Measurements from ENCODE around the gene ANKRD12. TPM values are rescaled to one million over a fixed set of nuclear protein-coding genes. Genes with fewer than 3 reads are reported as not detected.

Gene ANKRD12
- polyA plus RNA-seq, 4 donors = 7.5 to 22.2 (median 21.1) TPM

DNA sequence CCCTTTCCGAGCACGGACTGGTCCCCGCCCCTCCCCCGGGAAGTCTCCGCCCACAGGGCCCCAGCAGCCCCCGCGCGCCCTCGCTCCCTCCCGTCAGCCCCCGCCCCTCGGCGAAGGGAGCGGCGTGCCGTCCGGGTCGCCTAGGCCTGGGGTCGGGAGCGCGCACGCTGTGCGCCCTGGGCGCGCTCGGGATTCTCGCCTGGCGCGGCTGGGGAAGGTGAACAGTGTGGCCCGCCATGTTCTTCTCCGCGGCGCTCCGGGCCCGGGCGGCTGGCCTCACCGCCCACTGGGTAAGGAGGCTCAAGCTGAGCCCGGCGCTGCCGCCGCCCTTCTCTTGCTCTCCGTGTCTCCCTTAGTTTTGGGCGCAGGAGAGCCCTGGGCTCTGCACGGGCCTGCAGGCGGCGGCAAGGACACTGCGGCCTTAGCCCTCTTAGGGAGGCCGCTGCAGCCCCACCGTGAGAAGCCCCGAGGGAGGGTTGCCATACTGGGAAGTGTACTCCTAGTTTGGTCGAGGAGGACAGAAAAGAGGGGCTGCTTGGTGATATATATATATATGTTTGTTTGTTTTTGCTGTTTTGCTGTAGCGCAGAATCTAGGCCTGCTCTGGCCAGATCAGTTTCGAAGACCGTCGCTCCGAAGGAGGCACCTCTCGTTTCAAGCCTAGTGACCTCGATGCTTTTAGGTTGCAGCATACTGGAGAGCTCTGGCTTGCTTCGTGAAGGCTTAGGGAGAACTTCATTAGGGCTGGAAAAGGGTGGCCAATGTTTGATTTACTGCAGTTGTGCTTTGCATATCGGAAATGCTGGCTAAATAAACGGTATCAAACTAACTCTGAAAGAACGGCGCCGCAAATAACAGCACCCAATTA, 33.8 kb upstream of the ANKRD12 start, which contains the start of gene NDUFV2:
TSS of gene NDUFV2 (plus strand) at position 192 of the 868 bp plus-strand sequence. CDS start at position 237, 45 bp downstream.
- Histone ChIP-seq H3K36me3 (ENCODE audit: control insufficient read depth in 3 of 3, insufficient read depth in 2 of 3, low read depth in 1 of 3, low read length in 3 of 3) (no peaks in the 10 kb centered on the region), H3K9me3 (ENCODE audit: control insufficient read depth in 2 of 2, insufficient read depth in 1 of 2, low read depth in 1 of 2, low read length in 1 of 2) (no peaks in the 10 kb centered on the region), H3K4me1 (ENCODE audit: control insufficient read depth in 3 of 3, insufficient read depth in 2 of 3, low read depth in 1 of 3, low read length in 2 of 3) (peaks cover 2 to 28% (median 5%) of the 10 kb centered on the region in 3 donors), H3K27me3 (ENCODE audit: control insufficient read depth in 3 of 3, insufficient read depth in 3 of 3, low read length in 3 of 3) (no peaks in the 10 kb centered on the region), H3K4me3 (ENCODE audit: low read depth in 1 of 3, low read length in 3 of 3) (peak within 1 kb of the TSS; percentile 55 to 96 (median 82)), H3K27ac (ENCODE audit: low read depth in 1 of 3, low read length in 2 of 3) (peak within 1 kb of the TSS; percentile 94 to 95 (median 94))
- 3 to 5% (median 3%) methylated on average over 41 to 64 of the region's 64 CpGs for WGBS, 3 donors
- FAIRE-seq = no peak
- DNase-seq = peak; percentile 96 to 98

DNA sequence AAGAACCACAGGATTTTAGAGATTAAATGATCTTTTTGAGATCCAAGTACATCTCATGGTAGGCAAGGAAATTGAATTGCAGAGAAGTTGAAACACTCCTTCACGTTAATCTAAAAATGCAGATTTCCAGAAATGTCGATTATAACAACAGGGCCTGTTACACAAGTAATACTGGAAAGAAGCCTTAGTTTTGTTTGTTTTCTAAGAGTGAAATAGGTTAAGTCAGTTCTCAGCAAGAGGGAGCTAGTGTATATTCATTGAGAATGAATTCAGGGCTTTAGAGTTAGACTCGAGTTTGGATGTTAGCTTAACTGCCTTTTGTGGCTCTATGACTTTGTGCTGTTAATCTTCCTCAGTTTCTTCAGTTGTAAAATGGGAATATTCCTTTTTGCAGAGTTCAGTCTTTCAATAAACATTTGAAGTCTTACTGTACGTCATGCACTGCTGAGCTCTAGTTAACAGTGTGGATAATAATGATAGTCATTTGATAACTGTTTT, 33.2 kb upstream of the ANKRD12 start:
- no peak for FAIRE-seq
- Histone ChIP-seq H3K4me1 (ENCODE audit: control insufficient read depth in 3 of 3, insufficient read depth in 2 of 3, low read depth in 1 of 3, low read length in 2 of 3) (peaks cover 2 to 30% (median 5%) of the 10 kb centered on the region in 3 donors), H3K27me3 (ENCODE audit: control insufficient read depth in 3 of 3, insufficient read depth in 3 of 3, low read length in 3 of 3) (no peaks in the 10 kb centered on the region)

DNA sequence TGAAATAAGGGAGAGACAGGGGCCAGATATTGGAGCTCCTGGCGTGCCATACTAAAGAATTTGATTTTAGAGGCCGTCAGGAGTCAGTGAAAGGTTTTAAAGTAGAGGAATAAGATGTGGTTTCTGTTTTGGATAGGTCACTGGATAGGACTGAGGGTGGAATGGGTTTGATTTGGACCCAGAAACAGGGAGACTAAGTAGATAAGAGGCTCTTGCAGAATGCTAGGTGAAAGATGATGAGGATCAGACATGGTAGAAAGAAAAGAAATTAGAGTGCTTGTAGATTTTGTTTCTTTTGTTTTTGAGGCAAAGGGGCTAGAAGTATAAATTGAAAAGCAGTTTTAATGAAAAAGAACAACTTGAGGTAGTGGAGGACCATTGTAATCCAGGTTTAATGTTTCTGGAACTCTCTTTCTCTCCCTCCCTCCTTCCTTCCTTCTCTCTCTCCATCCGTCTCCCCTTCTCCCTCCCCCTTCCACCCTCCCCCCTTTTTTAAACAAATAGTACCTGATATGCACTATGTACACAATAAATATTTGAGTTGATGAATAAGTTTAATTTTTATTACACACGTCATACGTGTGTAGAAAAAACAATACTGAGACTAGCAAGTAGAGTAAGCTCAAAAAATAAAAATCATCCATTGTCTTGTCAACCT, 32.2 kb upstream of the ANKRD12 start:
- H3K27ac ChIP-seq (ENCODE audit: low read depth in 1 of 3, low read length in 2 of 3) = peak overlapping the region in 2 of 3 donors; percentile 70 to 94
- DNase-seq (no peak), FAIRE-seq (no peak)
- no peaks in the 10 kb centered on the region for H3K27me3 ChIP-seq (ENCODE audit: control insufficient read depth in 3 of 3, insufficient read depth in 3 of 3, low read length in 3 of 3)
- WGBS, 3 donors = 4 to 9% (median 5%) methylated on average over 5 of the region's 5 CpGs
- peaks cover 2 to 31% (median 8%) of the 10 kb centered on the region in 3 donors for H3K4me1 ChIP-seq (ENCODE audit: control insufficient read depth in 3 of 3, insufficient read depth in 2 of 3, low read depth in 1 of 3, low read length in 2 of 3)
- no peaks in the 10 kb centered on the region for H3K36me3 ChIP-seq (ENCODE audit: control insufficient read depth in 3 of 3, insufficient read depth in 2 of 3, low read depth in 1 of 3, low read length in 3 of 3)
- peak overlapping the region; percentile 55 to 96 (median 82) for H3K4me3 ChIP-seq (ENCODE audit: low read depth in 1 of 3, low read length in 3 of 3)
- H3K9me3 ChIP-seq (ENCODE audit: control insufficient read depth in 2 of 2, insufficient read depth in 1 of 2, low read depth in 1 of 2, low read length in 1 of 2) = no peaks in the 10 kb centered on the region

More for the DNA sequence above, 33.2 kb upstream of the ANKRD12 start:
- H3K9me3 ChIP-seq (ENCODE audit: control insufficient read depth in 2 of 2, insufficient read depth in 1 of 2, low read depth in 1 of 2, low read length in 1 of 2) = no peaks in the 10 kb centered on the region
- WGBS, 3 donors = 0 to 2% (median 2%) methylated on average over 4 of the region's 4 CpGs
- peak overlapping the region; percentile 55 to 96 (median 82) for H3K4me3 ChIP-seq (ENCODE audit: low read depth in 1 of 3, low read length in 3 of 3)
- H3K36me3 ChIP-seq (ENCODE audit: control insufficient read depth in 3 of 3, insufficient read depth in 2 of 3, low read depth in 1 of 3, low read length in 3 of 3) = no peaks in the 10 kb centered on the region
- H3K27ac ChIP-seq (ENCODE audit: low read depth in 1 of 3, low read length in 2 of 3) = peak overlapping the region; percentile 94
- peak in 1 of 2 donors; percentile 34 for DNase-seq

DNA sequence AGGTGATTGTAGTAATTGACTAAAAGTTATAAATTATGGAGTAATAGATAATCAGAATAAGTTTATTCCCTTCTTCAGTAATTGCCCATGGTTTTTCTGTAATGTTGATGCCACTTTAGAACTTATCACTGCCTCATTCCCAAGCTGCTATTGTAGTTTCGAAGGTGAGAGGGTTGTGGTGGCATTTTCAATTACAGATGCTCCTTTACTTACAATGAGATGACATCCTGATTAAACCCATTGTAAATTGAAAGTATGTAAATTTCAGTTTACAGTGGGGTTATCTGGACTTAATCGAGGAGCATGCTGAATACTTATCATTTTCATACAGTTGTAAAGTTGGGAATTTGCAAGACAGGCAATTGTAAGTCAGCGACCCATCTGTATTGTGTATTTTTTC, 31.2 kb upstream of the ANKRD12 start:
- no peak overlapping the region for H3K4me3 ChIP-seq (ENCODE audit: low read depth in 1 of 3, low read length in 3 of 3)
- H3K9me3 ChIP-seq (ENCODE audit: control insufficient read depth in 2 of 2, insufficient read depth in 1 of 2, low read depth in 1 of 2, low read length in 1 of 2) = no peaks in the 10 kb centered on the region
- H3K36me3 ChIP-seq (ENCODE audit: control insufficient read depth in 3 of 3, insufficient read depth in 2 of 3, low read depth in 1 of 3, low read length in 3 of 3) = no peaks in the 10 kb centered on the region
- 10 to 35% (median 21%) methylated on average over 3 of the region's 3 CpGs for WGBS, 3 donors
- H3K27ac ChIP-seq (ENCODE audit: low read depth in 1 of 3, low read length in 2 of 3) = no peak overlapping the region
- H3K27me3 ChIP-seq (ENCODE audit: control insufficient read depth in 3 of 3, insufficient read depth in 3 of 3, low read length in 3 of 3) = no peaks in the 10 kb centered on the region
- FAIRE-seq (no peak), DNase-seq (no peak)
- H3K4me1 ChIP-seq (ENCODE audit: control insufficient read depth in 3 of 3, insufficient read depth in 2 of 3, low read depth in 1 of 3, low read length in 2 of 3) = peaks cover 2 to 38% (median 9%) of the 10 kb centered on the region in 3 donors

DNA sequence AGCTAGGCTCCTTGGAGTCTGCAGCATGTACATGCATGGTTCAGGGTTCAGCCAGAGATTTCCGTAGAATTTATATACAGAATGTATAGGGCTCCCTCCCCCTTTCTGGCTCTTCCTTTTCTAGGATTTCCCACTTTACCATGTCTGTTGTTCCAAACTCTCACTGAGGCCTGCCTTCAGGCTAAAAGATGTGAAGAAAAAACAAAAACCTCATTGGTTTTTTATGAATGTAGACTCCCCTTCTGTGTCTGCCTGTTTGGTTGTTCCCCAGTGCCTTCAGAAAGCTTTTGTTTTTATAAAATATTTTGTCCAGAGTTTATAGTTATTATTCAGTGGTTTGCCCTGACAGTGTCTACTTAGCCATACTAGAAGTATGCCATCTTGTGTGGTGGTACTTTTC, 30.5 kb upstream of the ANKRD12 start:
- peak overlapping the region in 1 of 3 donors; percentile 30 for H3K27ac ChIP-seq (ENCODE audit: low read depth in 1 of 3, low read length in 2 of 3)
- WGBS, 3 donors = 15 to 44% (median 32%) methylated on average over 1 of the region's 1 CpG

DNA sequence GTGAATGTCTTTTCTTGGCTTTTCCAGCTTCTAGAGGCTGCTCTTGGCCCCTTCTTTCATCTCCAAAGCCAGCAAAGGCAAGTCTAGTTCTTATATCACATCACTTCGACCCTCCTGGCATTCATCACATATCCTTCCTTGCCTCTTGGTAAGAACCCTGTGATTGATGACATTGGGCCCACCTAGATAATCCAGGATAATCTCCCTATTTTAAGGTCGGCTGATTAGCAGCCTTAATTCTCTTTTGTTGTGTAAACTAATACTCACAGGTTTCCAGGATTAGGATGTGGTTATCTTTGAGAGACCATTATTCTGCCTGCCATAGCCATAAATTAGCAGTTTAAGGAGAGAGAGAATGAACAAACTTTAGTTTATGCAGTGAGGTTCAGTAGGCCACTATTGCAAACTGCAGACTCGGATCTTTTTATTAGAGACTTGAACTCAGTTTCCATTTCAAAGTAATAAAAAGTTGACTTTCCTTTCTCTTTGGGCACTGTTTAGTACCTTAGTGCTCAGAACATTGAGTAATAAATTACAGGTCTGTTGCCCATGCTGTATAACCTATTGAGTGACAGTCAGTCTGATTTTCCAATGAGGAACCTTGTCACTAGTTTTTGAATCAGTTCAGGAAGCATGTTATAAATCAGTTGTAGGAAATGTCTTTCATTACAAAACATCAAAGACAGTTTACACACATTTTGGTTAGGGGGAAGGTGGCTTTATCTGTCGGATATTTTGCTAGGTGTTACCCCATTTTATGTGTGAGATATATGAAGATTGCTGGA, 29.6 kb upstream of the ANKRD12 start:
- Histone ChIP-seq H3K4me3 (ENCODE audit: low read depth in 1 of 3, low read length in 3 of 3) (peak overlapping the region in 1 of 3 donors; percentile 16), H3K27ac (ENCODE audit: low read depth in 1 of 3, low read length in 2 of 3) (peak overlapping the region in 1 of 3 donors; percentile 1), H3K4me1 (ENCODE audit: control insufficient read depth in 3 of 3, insufficient read depth in 2 of 3, low read depth in 1 of 3, low read length in 2 of 3) (peaks cover 2 to 42% (median 10%) of the 10 kb centered on the region in 3 donors), H3K36me3 (ENCODE audit: control insufficient read depth in 3 of 3, insufficient read depth in 2 of 3, low read depth in 1 of 3, low read length in 3 of 3) (peaks cover 0 to 4% (median 0%) of the 10 kb centered on the region in 3 donors), H3K9me3 (ENCODE audit: control insufficient read depth in 2 of 2, insufficient read depth in 1 of 2, low read depth in 1 of 2, low read length in 1 of 2) (no peaks in the 10 kb centered on the region), H3K27me3 (ENCODE audit: control insufficient read depth in 3 of 3, insufficient read depth in 3 of 3, low read length in 3 of 3) (no peaks in the 10 kb centered on the region)
- 9 to 20% (median 15%) methylated on average over 4 of the region's 4 CpGs for WGBS, 3 donors
- peak; percentile 30 to 34 for DNase-seq
- no peak for FAIRE-seq

More for the DNA sequence above, 30.5 kb upstream of the ANKRD12 start:
- H3K4me3 ChIP-seq (ENCODE audit: low read depth in 1 of 3, low read length in 3 of 3) = peak overlapping the region in 1 of 3 donors; percentile 11
- H3K4me1 ChIP-seq (ENCODE audit: control insufficient read depth in 3 of 3, insufficient read depth in 2 of 3, low read depth in 1 of 3, low read length in 2 of 3) = peaks cover 2 to 44% (median 10%) of the 10 kb centered on the region in 3 donors
- FAIRE-seq (no peak), DNase-seq (no peak)
- no peaks in the 10 kb centered on the region for H3K9me3 ChIP-seq (ENCODE audit: control insufficient read depth in 2 of 2, insufficient read depth in 1 of 2, low read depth in 1 of 2, low read length in 1 of 2)
- H3K27me3 ChIP-seq (ENCODE audit: control insufficient read depth in 3 of 3, insufficient read depth in 3 of 3, low read length in 3 of 3) = no peaks in the 10 kb centered on the region
- no peaks in the 10 kb centered on the region for H3K36me3 ChIP-seq (ENCODE audit: control insufficient read depth in 3 of 3, insufficient read depth in 2 of 3, low read depth in 1 of 3, low read length in 3 of 3)

DNA sequence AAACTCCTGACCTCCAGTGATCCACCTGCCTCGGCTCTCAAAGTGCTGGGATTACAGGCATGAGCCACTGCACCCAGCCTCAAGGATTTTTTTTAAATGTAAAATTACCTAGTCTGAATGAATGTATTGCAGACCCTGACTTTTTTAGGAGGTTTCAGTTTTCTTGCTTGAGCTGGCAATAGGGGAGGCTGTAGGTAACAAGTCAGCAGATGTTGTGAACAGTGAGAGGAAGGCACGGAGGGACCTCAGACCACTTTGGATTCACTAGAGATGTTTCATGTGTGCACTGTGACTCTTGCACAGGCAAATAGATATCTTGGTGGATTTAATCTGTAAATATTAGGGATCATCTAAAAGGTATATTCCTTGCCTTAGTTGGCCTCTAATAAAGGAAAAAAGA, 27.7 kb upstream of the ANKRD12 start:
- DNase-seq = no peak
- no peak overlapping the region for H3K27ac ChIP-seq (ENCODE audit: low read depth in 1 of 3, low read length in 2 of 3)
- H3K4me1 ChIP-seq (ENCODE audit: control insufficient read depth in 3 of 3, insufficient read depth in 2 of 3, low read depth in 1 of 3, low read length in 2 of 3) = peaks cover 2 to 45% (median 10%) of the 10 kb centered on the region in 3 donors
- no peak overlapping the region for H3K4me3 ChIP-seq (ENCODE audit: low read depth in 1 of 3, low read length in 3 of 3)
- WGBS, 3 donors = 70 to 83% (median 75%) methylated on average over 2 of the region's 2 CpGs
- H3K36me3 ChIP-seq (ENCODE audit: control insufficient read depth in 3 of 3, insufficient read depth in 2 of 3, low read depth in 1 of 3, low read length in 3 of 3) = peaks cover 0 to 6% (median 0%) of the 10 kb centered on the region in 3 donors
- no peaks in the 10 kb centered on the region for H3K27me3 ChIP-seq (ENCODE audit: control insufficient read depth in 3 of 3, insufficient read depth in 3 of 3, low read length in 3 of 3)
- no peak for FAIRE-seq
- H3K9me3 ChIP-seq (ENCODE audit: control insufficient read depth in 2 of 2, insufficient read depth in 1 of 2, low read depth in 1 of 2, low read length in 1 of 2) = no peaks in the 10 kb centered on the region
